ENCODE results near the gene TRIM17.

DNA sequence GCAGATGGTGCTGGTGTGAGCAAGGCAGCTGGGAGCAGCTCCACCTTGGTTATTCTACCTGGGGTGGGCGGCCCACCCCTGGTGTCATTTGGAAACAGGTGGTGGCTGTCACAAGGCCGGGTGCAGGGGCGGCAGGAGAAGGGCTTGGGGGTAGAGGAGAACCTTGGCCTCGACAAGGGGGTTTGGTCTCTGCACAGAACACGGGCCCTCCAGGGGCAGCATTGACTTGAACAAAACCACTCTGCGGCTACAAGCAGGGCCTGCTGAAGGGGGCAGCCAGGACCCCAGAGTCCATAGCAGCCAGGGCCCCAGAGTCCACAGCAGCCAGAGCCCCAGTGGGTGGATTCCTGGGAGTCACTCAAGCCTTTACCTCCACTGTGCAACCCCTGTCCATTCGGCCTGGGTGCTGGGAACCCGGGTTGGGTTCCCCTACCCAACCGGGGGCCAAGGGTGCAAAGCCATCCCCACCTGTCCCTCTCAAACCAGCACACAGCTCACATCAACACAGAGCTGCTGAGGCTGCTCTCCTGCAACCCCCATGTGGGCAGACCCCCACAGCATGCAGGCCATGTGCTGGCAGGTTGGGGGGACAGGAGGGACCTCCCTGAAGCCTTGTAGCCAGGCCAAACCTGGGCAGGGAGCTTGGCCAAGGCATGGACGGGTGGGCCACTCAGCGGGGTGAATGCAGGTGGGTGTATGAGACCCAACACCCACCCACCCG, 17.8 kb downstream of the TRIM17 start:
- TF ChIP-seq NFIC (IDR thresholded peaks at IDR 0.05) (no peak), TAF1 (IDR thresholded peaks at IDR 0.05; ENCODE audit: low read depth) (no peak), ZBTB7A (IDR thresholded peaks at IDR 0.05; ENCODE audit: low read depth) (no peak), CREB1 (IDR thresholded peaks at IDR 0.05; ENCODE audit: low read depth) (no peak), YY1 (IDR thresholded peaks at IDR 0.05; ENCODE audit: low read depth) (no peak), EP300 (IDR thresholded peaks at IDR 0.05; ENCODE audit: borderline replicate concordance) (no peak), FOXM1 (IDR thresholded peaks at IDR 0.05; ENCODE audit: borderline replicate concordance, low read depth) (no peak), RAD21 (IDR thresholded peaks at IDR 0.05; ENCODE audit: low read depth) (no peak)
- TF ChIP-seq, protein P1, sequence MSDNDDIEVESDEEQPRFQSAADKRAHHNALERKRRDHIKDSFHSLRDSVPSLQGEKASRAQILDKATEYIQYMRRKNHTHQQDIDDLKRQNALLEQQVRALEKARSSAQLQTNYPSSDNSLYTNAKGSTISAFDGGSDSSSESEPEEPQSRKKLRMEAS (IDR thresholded peaks at IDR 0.05), result no peak
- TF ChIP-seq, protein P2, sequence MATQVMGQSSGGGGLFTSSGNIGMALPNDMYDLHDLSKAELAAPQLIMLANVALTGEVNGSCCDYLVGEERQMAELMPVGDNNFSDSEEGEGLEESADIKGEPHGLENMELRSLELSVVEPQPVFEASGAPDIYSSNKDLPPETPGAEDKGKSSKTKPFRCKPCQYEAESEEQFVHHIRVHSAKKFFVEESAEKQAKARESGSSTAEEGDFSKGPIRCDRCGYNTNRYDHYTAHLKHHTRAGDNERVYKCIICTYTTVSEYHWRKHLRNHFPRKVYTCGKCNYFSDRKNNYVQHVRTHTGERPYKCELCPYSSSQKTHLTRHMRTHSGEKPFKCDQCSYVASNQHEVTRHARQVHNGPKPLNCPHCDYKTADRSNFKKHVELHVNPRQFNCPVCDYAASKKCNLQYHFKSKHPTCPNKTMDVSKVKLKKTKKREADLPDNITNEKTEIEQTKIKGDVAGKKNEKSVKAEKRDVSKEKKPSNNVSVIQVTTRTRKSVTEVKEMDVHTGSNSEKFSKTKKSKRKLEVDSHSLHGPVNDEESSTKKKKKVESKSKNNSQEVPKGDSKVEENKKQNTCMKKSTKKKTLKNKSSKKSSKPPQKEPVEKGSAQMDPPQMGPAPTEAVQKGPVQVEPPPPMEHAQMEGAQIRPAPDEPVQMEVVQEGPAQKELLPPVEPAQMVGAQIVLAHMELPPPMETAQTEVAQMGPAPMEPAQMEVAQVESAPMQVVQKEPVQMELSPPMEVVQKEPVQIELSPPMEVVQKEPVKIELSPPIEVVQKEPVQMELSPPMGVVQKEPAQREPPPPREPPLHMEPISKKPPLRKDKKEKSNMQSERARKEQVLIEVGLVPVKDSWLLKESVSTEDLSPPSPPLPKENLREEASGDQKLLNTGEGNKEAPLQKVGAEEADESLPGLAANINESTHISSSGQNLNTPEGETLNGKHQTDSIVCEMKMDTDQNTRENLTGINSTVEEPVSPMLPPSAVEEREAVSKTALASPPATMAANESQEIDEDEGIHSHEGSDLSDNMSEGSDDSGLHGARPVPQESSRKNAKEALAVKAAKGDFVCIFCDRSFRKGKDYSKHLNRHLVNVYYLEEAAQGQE (IDR thresholded peaks at IDR 0.05; ENCODE audit: low read depth), result no peak
